Gastroesophageal sphincter (tissue), 3 donors: Measurements from ENCODE around the gene BATF.

ENCODE experiments used
- CTCF ChIP-seq, 4 experiments: fragments of 200-600 bp in 2 of 4; fragments of 450-650 bp in 2 of 4; sonication (generic) in 1 of 4; IDR thresholded peaks; one replicate each; pipeline ENCODE4 v1.5.1; 2017 to 2019; ENCODE audit warnings: antibody characterized with exemption in 4 of 4, mild to moderate bottlenecking in 2 of 4, moderate library complexity in 2 of 4
- POLR2A ChIP-seq, 2 donors: fragments of 450-650 bp; IDR thresholded peaks; one replicate each; pipeline ENCODE4 v1.6.1; 2017; ENCODE audit warnings: antibody characterized with exemption in 2 of 2, mild to moderate bottlenecking in 2 of 2, moderate library complexity in 1 of 2

- TF ChIP-seq CTCF (IDR thresholded peaks at IDR 0.05) (no peak), POLR2A (IDR thresholded peaks at IDR 0.05) (no peak)
These were observed 2.9 kb upstream of the BATF start for GRCh38 chr14:75519394-75519793.
